ENCODE results near the gene CST2.
"Not testable (repeated sequence)": the region's sequence is repeated elsewhere in the genome, so short reads cannot be mapped to it uniquely, and the experiment has no call there.

CST2 gene

GRCh38 chr20:23800865-23801264 is 25.7 kb downstream of the CST2 start:
- FAIRE-seq: no peak

GRCh38 chr20:23799216-23799847 is 27.2 kb downstream of the CST2 start:
- FAIRE-seq: not testable (repeated sequence)

GRCh38 chr20:23795526-23795925 is 31.0 kb downstream of the CST2 start:
- no peak for FAIRE-seq

GRCh38 chr20:23794841-23795240 is 31.7 kb downstream of the CST2 start:
- FAIRE-seq: no peak

GRCh38 chr20:23794065-23794464 is 32.5 kb downstream of the CST2 start:
- no peak for FAIRE-seq

- no peak for FAIRE-seq
Measured at GRCh38 chr20:23783447-23783846, 43.1 kb downstream of the CST2 start.

GRCh38 chr20:23782366-23782983 is 44.1 kb downstream of the CST2 start:
- FAIRE-seq: no peak

- not testable (repeated sequence) for FAIRE-seq
Measured at GRCh38 chr20:23778676-23779075, 47.9 kb downstream of the CST2 start.

GRCh38 chr20:23777380-23777779 is 49.1 kb downstream of the CST2 start:
- FAIRE-seq: not testable (repeated sequence)

- no peak for FAIRE-seq
Measured at GRCh38 chr20:23776067-23776771, 50.3 kb downstream of the CST2 start.

GRCh38 chr20:23774081-23774480 is 52.4 kb downstream of the CST2 start:
- no peak for FAIRE-seq
